Mucosa of gallbladder (tissue), 1 donor: ENCODE measurements around the gene VAX1. TPM values are rescaled to one million over a fixed set of nuclear protein-coding genes. Genes with fewer than 3 reads are reported as not detected.

Source experiments
- DNase-seq: peaks from one replicate; pipeline ENCODE4 v3.0.0-alpha.2; 2020; ENCODE audit warnings: low spot score
- total RNA-seq: library from RNA; stranded (reverse); gene quantifications from one replicate; pipeline ENCODE4 v1.2.1, GENCODE V29; 2021
- donor health status: DM: no; HTN: no; CAD: no.

VAX1 gene
- total RNA-seq, 1 donor from 2014 or later, result not detected

GRCh38 chr10:117164592-117165537 lies 26.8 kb upstream of the VAX1 start:
- no peak for DNase-seq

GRCh38 chr10:117163954-117164548 lies 26.0 kb upstream of the VAX1 start:
- DNase-seq, result no peak

- no peak for DNase-seq
Observed at GRCh38 chr10:117163061-117163953, 25.2 kb upstream of the VAX1 start.

- no peak for DNase-seq
Observed at GRCh38 chr10:117162093-117163060, 24.3 kb upstream of the VAX1 start.

GRCh38 chr10:117161386-117162033 lies 23.4 kb upstream of the VAX1 start:
- DNase-seq, result no peak

GRCh38 chr10:117160567-117160966 lies 22.5 kb upstream of the VAX1 start:
- no peak for DNase-seq

GRCh38 chr10:117159390-117159789 lies 21.3 kb upstream of the VAX1 start:
- no peak for DNase-seq

GRCh38 chr10:117158297-117158696 lies 20.2 kb upstream of the VAX1 start:
- DNase-seq, result no peak

GRCh38 chr10:117152668-117153067 lies 14.6 kb upstream of the VAX1 start:
- DNase-seq, result no peak

- no peak for DNase-seq
Observed at GRCh38 chr10:117148284-117148683, 10.2 kb upstream of the VAX1 start.

- DNase-seq, result no peak
Observed at GRCh38 chr10:117145019-117145418, 6.9 kb upstream of the VAX1 start.

- no peak for DNase-seq
Observed at GRCh38 chr10:117143103-117143823, 5.2 kb upstream of the VAX1 start.

- no peak for DNase-seq
Observed at GRCh38 chr10:117140525-117140902, 2.4 kb upstream of the VAX1 start.

GRCh38 chr10:117139581-117140524 lies 1.8 kb upstream of the VAX1 start:
- no peak for DNase-seq

- no peak for DNase-seq
Observed at GRCh38 chr10:117138838-117139580, 939 bp upstream of the VAX1 start.

- no peak for DNase-seq
Observed at GRCh38 chr10:117137031-117137910, 799 bp downstream of the VAX1 start.
